ENCODE measurements around the gene RPL36AL. TPM values are rescaled to one million over a fixed set of nuclear protein-coding genes. Genes with fewer than 3 reads are reported as not detected.

The RPL36AL gene
- total RNA-seq, 1 donor from 2014 or later, result 194 TPM

DNA sequence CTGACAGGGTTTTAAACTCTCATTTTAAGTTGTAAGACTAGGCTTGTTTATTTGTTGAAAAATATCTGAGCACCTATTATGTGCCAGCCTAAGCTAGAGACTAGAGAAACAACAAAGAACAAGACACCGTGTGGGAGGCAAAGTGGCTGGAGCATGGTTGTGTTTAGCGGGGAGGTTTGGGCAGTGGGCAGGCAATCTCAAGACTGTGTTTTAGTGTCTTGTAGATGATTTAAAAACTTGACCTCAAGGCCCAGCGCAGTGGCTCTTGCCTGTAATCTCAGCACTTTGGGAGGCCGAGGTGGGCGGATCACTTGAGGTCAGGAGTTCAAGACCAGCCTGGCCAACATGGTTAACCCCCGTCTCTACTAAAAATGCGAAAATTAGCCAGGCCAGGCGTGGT lies 7.8 kb downstream of the RPL36AL start:
- Histone ChIP-seq H2AFZ (ENCODE audit: low read depth, low read length) (no peak overlapping the region), H3K4me1 (ENCODE audit: insufficient read depth, low read length) (peaks cover 11% of the 10 kb centered on the region), H3K9me3 (ENCODE audit: insufficient read depth, low read depth, low read length) (no peaks in the 10 kb centered on the region), H3K36me3 (ENCODE audit: insufficient read depth, low read length) (no peaks in the 10 kb centered on the region), H3K27me3 (ENCODE audit: insufficient read depth, low read length) (no peaks in the 10 kb centered on the region), H3K4me3 (ENCODE audit: insufficient read depth, low read depth, low read length) (no peak overlapping the region), H3K27ac (ENCODE audit: low read depth, low read length) (no peak overlapping the region), H3K4me2 (ENCODE audit: low read length) (no peak overlapping the region), H3K79me2 (ENCODE audit: insufficient read depth, low read length) (peaks cover 23% of the 10 kb centered on the region), H4K20me1 (ENCODE audit: insufficient read depth, low read length) (peaks cover 10% of the 10 kb centered on the region), H3K9ac (ENCODE audit: low read length) (no peak overlapping the region)
- FAIRE-seq (no peak), DNase-seq (ENCODE audit: low read depth) (no peak)
- no peak for TF ChIP-seq EZH2 (IDR thresholded peaks at IDR 0.05; ENCODE audit: insufficient read depth, low read length)
- TF ChIP-seq, protein P1, sequence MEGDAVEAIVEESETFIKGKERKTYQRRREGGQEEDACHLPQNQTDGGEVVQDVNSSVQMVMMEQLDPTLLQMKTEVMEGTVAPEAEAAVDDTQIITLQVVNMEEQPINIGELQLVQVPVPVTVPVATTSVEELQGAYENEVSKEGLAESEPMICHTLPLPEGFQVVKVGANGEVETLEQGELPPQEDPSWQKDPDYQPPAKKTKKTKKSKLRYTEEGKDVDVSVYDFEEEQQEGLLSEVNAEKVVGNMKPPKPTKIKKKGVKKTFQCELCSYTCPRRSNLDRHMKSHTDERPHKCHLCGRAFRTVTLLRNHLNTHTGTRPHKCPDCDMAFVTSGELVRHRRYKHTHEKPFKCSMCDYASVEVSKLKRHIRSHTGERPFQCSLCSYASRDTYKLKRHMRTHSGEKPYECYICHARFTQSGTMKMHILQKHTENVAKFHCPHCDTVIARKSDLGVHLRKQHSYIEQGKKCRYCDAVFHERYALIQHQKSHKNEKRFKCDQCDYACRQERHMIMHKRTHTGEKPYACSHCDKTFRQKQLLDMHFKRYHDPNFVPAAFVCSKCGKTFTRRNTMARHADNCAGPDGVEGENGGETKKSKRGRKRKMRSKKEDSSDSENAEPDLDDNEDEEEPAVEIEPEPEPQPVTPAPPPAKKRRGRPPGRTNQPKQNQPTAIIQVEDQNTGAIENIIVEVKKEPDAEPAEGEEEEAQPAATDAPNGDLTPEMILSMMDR (IDR thresholded peaks at IDR 0.05; ENCODE audit: insufficient read depth, low read depth, low read length), result no peak
- H3K27ac Mint-ChIP-seq (ENCODE audit: unreplicated experiment), result no peak overlapping the region
- H3K9me3 Mint-ChIP-seq (ENCODE audit: unreplicated experiment), result no peaks in the 10 kb centered on the region
- H3K27me3 Mint-ChIP-seq (ENCODE audit: low read depth, unreplicated experiment), result no peaks in the 10 kb centered on the region
- peaks cover 2% of the 10 kb centered on the region for H3K36me3 Mint-ChIP-seq (ENCODE audit: low read depth, unreplicated experiment)
- H3K4me3 Mint-ChIP-seq (ENCODE audit: unreplicated experiment), result no peak overlapping the region
- H3K4me1 Mint-ChIP-seq (ENCODE audit: low read depth, unreplicated experiment), result peaks cover 12% of the 10 kb centered on the region

DNA sequence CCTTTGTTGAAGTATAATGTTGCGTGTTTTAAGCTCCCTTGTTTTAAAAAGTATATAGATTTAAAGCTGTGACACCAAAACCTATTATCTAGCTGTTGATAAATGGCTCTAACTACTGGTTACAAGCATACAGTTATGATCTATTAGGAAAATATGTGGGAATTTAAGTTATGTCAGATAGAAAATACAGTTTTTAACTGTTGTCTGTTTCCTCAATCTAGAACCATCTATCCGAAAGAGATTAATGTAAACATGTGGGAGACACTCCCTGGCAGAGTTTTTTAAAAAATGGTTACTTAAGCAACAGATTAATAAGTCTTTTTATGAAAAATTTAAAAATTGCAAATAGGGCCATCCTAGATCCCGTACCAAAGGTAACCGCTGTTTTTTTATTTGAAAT lies 8.2 kb downstream of the RPL36AL start:
- Mint-ChIP-seq H3K4me3 (ENCODE audit: unreplicated experiment) (no peak overlapping the region), H3K36me3 (ENCODE audit: low read depth, unreplicated experiment) (peaks cover 2% of the 10 kb centered on the region), H3K27ac (ENCODE audit: unreplicated experiment) (no peak overlapping the region), H3K27me3 (ENCODE audit: low read depth, unreplicated experiment) (no peaks in the 10 kb centered on the region), H3K4me1 (ENCODE audit: low read depth, unreplicated experiment) (peaks cover 9% of the 10 kb centered on the region), H3K9me3 (ENCODE audit: unreplicated experiment) (no peaks in the 10 kb centered on the region)
- peaks cover 20% of the 10 kb centered on the region for H3K79me2 ChIP-seq (ENCODE audit: insufficient read depth, low read length)
- H3K4me1 ChIP-seq (ENCODE audit: insufficient read depth, low read length), result peaks cover 6% of the 10 kb centered on the region
- no peak overlapping the region for H3K9ac ChIP-seq (ENCODE audit: low read length)
- peaks cover 7% of the 10 kb centered on the region for H4K20me1 ChIP-seq (ENCODE audit: insufficient read depth, low read length)
- no peak overlapping the region for H3K27ac ChIP-seq (ENCODE audit: low read depth, low read length)
- FAIRE-seq, result no peak
- H3K36me3 ChIP-seq (ENCODE audit: insufficient read depth, low read length), result no peaks in the 10 kb centered on the region
- DNase-seq (ENCODE audit: low read depth), result no peak
- no peaks in the 10 kb centered on the region for H3K27me3 ChIP-seq (ENCODE audit: insufficient read depth, low read length)
- no peak overlapping the region for H3K4me3 ChIP-seq (ENCODE audit: insufficient read depth, low read depth, low read length)
- no peaks in the 10 kb centered on the region for H3K9me3 ChIP-seq (ENCODE audit: insufficient read depth, low read depth, low read length)
- H3K4me2 ChIP-seq (ENCODE audit: low read length), result no peak overlapping the region
- no peak overlapping the region for H2AFZ ChIP-seq (ENCODE audit: low read depth, low read length)
- no peak for TF ChIP-seq EZH2 (IDR thresholded peaks at IDR 0.05; ENCODE audit: insufficient read depth, low read length)
- TF ChIP-seq, protein P1 (IDR thresholded peaks at IDR 0.05; ENCODE audit: insufficient read depth, low read depth, low read length), result no peak

DNA sequence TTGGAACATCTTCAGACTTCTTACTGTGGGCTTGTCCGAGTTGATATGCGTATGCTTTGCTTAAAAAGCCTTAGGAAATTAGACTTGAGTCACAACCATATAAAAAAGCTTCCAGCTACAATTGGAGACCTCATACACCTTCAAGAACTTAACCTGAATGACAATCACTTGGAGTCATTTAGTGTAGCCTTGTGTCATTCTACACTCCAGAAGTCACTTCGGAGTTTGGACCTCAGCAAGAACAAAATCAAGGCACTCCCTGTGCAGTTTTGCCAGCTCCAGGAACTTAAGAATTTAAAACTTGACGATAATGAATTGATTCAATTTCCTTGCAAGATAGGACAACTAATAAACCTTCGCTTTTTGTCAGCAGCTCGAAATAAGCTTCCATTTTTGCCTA lies 12.8 kb downstream of the RPL36AL start:
- H3K4me2 ChIP-seq (ENCODE audit: low read length), result no peak overlapping the region
- no peak for FAIRE-seq
- no peaks in the 10 kb centered on the region for H3K9me3 ChIP-seq (ENCODE audit: insufficient read depth, low read depth, low read length)
- no peaks in the 10 kb centered on the region for H3K4me1 ChIP-seq (ENCODE audit: insufficient read depth, low read length)
- Mint-ChIP-seq H3K4me3 (ENCODE audit: unreplicated experiment) (no peak overlapping the region), H3K4me1 (ENCODE audit: low read depth, unreplicated experiment) (peaks cover 3% of the 10 kb centered on the region), H3K27me3 (ENCODE audit: low read depth, unreplicated experiment) (no peaks in the 10 kb centered on the region), H3K9me3 (ENCODE audit: unreplicated experiment) (no peaks in the 10 kb centered on the region), H3K27ac (ENCODE audit: unreplicated experiment) (no peak overlapping the region), H3K36me3 (ENCODE audit: low read depth, unreplicated experiment) (peaks cover 1% of the 10 kb centered on the region)
- peaks cover 6% of the 10 kb centered on the region for H3K36me3 ChIP-seq (ENCODE audit: insufficient read depth, low read length)
- DNase-seq (ENCODE audit: low read depth), result no peak
- peaks cover 13% of the 10 kb centered on the region for H3K79me2 ChIP-seq (ENCODE audit: insufficient read depth, low read length)
- no peaks in the 10 kb centered on the region for H3K27me3 ChIP-seq (ENCODE audit: insufficient read depth, low read length)
- no peak overlapping the region for H3K27ac ChIP-seq (ENCODE audit: low read depth, low read length)
- no peak overlapping the region for H3K4me3 ChIP-seq (ENCODE audit: insufficient read depth, low read depth, low read length)
- TF ChIP-seq, protein P1 (IDR thresholded peaks at IDR 0.05; ENCODE audit: insufficient read depth, low read depth, low read length), result no peak
- no peak for TF ChIP-seq EZH2 (IDR thresholded peaks at IDR 0.05; ENCODE audit: insufficient read depth, low read length)
- H3K9ac ChIP-seq (ENCODE audit: low read length), result no peak overlapping the region
- no peaks in the 10 kb centered on the region for H4K20me1 ChIP-seq (ENCODE audit: insufficient read depth, low read length)
- no peak overlapping the region for H2AFZ ChIP-seq (ENCODE audit: low read depth, low read length)

Measured in astrocyte (in vitro differentiated cells and primary cell).